Activated T-helper 2 cell treated with anti-CD3 and anti-CD28 coated beads, Interferon-gamma antibody, Interleukin-2, Interleukin-4, amounts not matched to agents 10 μg/mL and 5 μg/mL and 100 μg/mL, durations not matched to agents 14 hours and 24 hours and 36 hours (primary cell): ENCODE measurements around the gene SPNS1. TPM values are rescaled to one million over a fixed set of nuclear protein-coding genes. Genes with fewer than 3 reads are reported as not detected.
"Not testable (repeated sequence)": the region's sequence is repeated elsewhere in the genome, so short reads cannot be mapped to it uniquely, and the experiment has no call there.

Source experiments
- DNase-seq: peaks from one replicate; pipeline ENCODE4 v3.0.0; 2021; ENCODE audit warnings: low spot score
- H3K27ac Mint-ChIP-seq: one replicate; pipeline ENCODE4 v1.8.0; 2021; ENCODE audit warnings: mixed read lengths
- H3K27me3 Mint-ChIP-seq: one replicate; pipeline ENCODE4 v1.8.0; 2021; ENCODE audit warnings: low read depth, mixed read lengths
- H3K36me3 Mint-ChIP-seq: one replicate; pipeline ENCODE4 v1.8.0; 2021; ENCODE audit warnings: low read depth, mixed read lengths
- H3K4me1 Mint-ChIP-seq: one replicate; pipeline ENCODE4 v1.8.0; 2021; ENCODE audit warnings: low read depth, mixed read lengths
- H3K4me3 Mint-ChIP-seq: one replicate; pipeline ENCODE4 v1.8.0; 2021; ENCODE audit warnings: low read depth, mild to moderate bottlenecking, moderate library complexity, mixed read lengths
- H3K9me3 Mint-ChIP-seq: one replicate; pipeline ENCODE4 v1.8.0; 2021; ENCODE audit warnings: mixed read lengths
- intact Hi-C: fragments of 100-400 bp; cut with micrococcal nuclease; formaldehyde crosslinking; loops from one replicate; pipeline ENCODE4 v1.15.1; 2023
- total RNA-seq: library from RNA; stranded (reverse); gene quantifications from 2 replicates; pipeline ENCODE4 v1.2.3, GENCODE V29; 2022

The SPNS1 gene, protein sequence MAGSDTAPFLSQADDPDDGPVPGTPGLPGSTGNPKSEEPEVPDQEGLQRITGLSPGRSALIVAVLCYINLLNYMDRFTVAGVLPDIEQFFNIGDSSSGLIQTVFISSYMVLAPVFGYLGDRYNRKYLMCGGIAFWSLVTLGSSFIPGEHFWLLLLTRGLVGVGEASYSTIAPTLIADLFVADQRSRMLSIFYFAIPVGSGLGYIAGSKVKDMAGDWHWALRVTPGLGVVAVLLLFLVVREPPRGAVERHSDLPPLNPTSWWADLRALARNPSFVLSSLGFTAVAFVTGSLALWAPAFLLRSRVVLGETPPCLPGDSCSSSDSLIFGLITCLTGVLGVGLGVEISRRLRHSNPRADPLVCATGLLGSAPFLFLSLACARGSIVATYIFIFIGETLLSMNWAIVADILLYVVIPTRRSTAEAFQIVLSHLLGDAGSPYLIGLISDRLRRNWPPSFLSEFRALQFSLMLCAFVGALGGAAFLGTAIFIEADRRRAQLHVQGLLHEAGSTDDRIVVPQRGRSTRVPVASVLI
- total RNA-seq: 22.0 and 25.8 TPM in 2 replicates

DNA sequence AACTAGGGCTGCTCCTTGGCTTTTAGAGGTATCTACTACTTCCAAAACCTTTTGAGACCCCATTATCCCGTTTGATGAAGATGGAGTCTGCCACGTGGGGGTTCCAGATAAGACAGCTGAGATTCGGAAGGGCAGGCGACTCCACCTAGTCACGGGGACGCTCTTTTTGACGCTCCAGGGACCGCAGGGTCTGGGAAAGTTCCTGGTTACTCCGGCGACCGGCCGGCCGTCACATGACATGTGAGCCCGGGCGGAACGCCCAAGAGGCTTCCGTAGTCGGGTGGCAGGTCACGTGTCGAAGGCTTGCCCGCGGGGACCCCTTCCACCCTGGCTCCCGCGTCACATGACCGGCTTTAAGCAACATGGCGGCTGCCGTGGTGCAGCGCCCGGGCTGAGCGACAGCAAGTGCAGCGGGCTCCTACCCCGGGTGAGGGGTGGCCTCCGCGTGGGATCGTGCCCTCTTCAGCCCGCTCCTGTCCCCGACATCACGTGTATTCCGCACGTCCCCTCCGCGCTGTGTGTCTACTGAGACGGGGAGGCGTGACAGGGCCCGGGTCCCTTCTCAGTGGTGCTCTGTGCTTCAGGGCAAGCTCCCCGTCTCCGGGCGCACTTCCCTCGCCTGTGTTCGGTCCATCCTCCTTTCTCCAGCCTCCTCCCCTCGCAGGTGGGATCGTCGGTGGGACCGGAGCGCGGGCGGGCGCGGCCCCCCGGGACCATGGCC, at the start of gene SPNS1:
TSS of gene SPNS1 (plus strand) at position 342 of the 721 bp plus-strand sequence. CDS start at position 716, 374 bp downstream.
- H3K4me3 Mint-ChIP-seq: peak within 1 kb of the TSS; percentile 97
- no peaks in the 10 kb centered on the region for H3K27me3 Mint-ChIP-seq
- peak within 1 kb of the TSS; percentile 95 for H3K27ac Mint-ChIP-seq
- no peaks in the 10 kb centered on the region for H3K9me3 Mint-ChIP-seq
- intact Hi-C loops: loop anchor here (2.0 to 5.0 kb wide), 3 partner anchors 24 to 54 kb away; partner anchors contain the start of gene NFATC2IP
- H3K4me1 Mint-ChIP-seq: peaks cover 18% of the 10 kb centered on the region
- H3K36me3 Mint-ChIP-seq: peaks cover 8% of the 10 kb centered on the region
- DNase-seq: peak; percentile 92

DNA sequence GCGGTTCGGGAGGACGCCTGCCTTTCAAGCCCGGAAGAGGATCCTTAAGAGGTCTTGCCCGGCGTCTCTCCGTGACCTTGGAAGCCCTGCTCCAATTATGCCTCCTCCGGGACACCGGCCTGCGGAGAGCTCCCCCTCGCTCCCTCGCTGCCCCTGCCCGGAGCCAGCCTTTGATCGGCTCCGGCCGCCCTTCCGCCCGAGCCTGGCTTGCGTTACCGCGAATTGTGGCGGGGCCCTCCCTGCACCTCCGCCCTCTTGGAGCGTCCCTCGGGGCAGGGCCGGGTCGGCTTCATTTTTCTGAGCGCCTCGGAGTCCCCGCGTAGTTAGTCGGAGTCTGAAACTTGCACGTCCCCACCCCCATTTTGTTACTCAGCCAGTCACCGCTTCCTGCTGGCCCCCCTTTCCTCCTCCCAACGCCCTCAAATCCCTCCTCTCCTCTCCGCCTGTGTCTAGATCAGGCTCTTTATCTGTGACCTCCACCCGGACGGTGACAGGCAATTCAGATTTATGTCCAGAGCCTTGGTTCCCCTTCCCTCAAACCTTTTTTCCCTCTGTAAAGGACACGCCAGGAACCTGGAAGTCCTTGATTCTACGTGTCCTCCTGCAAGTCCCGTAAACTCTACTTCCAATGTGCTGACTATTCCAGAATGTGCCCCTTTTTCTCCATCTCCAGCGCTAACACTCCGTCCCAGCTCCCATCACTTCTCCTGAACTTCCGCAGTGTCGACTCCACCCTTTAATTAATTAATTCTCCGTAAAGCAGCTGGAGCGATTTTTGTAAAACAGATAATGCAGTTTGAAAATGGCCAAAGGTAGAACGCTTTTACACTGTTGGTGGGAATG, 49.0 kb upstream of the SPNS1 start:
- no peaks in the 10 kb centered on the region for H3K9me3 Mint-ChIP-seq
- no peaks in the 10 kb centered on the region for H3K27me3 Mint-ChIP-seq
- intact Hi-C loops: loop anchor here (2.0 to 5.0 kb wide), 2 partner anchors 25 to 78 kb away; partner anchors contain the start of genes NFATC2IP and TUFM
- peak overlapping the region; percentile 99 for H3K27ac Mint-ChIP-seq
- H3K4me1 Mint-ChIP-seq: peaks cover 13% of the 10 kb centered on the region
- H3K4me3 Mint-ChIP-seq: peak overlapping the region; percentile 95
- peaks cover 12% of the 10 kb centered on the region for H3K36me3 Mint-ChIP-seq
- peak; percentile 83 for DNase-seq

DNA sequence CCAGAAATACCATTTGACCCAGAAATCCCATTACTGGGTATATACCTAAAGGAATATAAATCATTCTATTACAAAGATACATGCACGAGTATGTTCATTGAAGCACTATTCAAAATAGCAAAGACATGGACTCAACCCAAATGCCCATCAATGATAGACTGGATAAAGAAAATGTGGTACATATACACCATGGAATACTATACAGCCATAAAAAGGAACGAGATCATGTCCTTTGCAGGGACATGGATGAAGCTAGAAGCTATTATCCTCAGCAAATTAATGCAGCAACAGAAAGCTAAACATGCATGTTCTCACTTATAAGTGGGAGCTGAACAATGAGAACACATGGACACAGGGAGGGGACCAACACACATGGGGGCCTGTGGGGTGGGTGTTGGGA, 48.3 kb upstream of the SPNS1 start:
- H3K27me3 Mint-ChIP-seq, H3K36me3 Mint-ChIP-seq, H3K9me3 Mint-ChIP-seq, DNase-seq: not testable (repeated sequence)
- H3K27ac Mint-ChIP-seq: peak overlapping the region; percentile 99
- peaks cover 17% of the 10 kb centered on the region for H3K4me1 Mint-ChIP-seq
- intact Hi-C loops: loop anchor here (5.0 kb wide), 1 partner anchor 79 kb away; the partner anchor contains the start of gene TUFM
- peak overlapping the region; percentile 95 for H3K4me3 Mint-ChIP-seq

DNA sequence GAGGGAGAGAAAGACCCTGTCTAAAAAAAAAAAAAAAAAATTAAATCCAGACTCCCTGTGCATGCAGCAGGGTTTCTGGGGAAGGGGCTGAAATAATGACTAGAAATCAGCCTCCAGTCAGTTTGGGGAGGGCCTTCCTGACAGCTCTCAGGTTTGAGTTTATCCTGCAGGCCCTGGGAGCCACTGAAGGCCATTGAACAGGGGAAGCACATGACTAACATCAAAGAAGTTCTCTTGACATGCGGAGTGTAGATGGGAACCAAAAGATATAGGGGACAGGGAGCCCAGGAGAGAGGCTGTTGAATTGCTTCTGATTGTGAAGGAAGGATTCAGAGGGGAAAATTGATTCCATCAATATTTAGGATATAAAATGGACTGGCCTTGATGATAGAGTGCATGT, 46.8 kb upstream of the SPNS1 start:
- Mint-ChIP-seq H3K9me3 (no peaks in the 10 kb centered on the region), H3K36me3 (peaks cover 7% of the 10 kb centered on the region), H3K4me3 (no peak overlapping the region), H3K27ac (no peak overlapping the region), H3K27me3 (no peaks in the 10 kb centered on the region), H3K4me1 (peaks cover 17% of the 10 kb centered on the region)
- intact Hi-C loops: loop anchor here (5.0 kb wide), 1 partner anchor 81 kb away; the partner anchor contains the start of gene TUFM
- DNase-seq: no peak

DNA sequence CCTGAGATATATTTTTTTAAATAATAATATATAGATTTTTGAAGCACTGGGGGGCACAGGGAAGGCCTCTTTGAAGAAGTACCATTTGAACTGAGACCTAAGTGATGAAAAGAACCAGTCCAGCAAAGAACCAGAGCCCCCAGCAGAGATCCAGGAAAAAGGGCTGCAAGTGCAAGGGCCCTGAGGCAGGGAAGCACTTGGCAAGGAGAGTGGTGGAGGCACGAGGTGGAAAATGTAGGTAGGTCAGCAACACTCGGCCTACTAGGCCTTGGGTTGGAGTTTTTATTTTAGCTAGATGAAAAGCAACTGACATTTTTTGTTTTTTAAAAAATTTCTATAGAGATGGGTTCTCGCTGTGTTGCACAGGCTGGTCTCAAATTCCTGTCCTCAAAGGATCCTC, 44.4 kb upstream of the SPNS1 start:
- H3K27ac Mint-ChIP-seq: no peak overlapping the region
- intact Hi-C loops: no loop called here
- H3K9me3 Mint-ChIP-seq: no peaks in the 10 kb centered on the region
- no peak for DNase-seq
- no peaks in the 10 kb centered on the region for H3K27me3 Mint-ChIP-seq
- no peak overlapping the region for H3K4me3 Mint-ChIP-seq
- peaks cover 11% of the 10 kb centered on the region for H3K4me1 Mint-ChIP-seq
- H3K36me3 Mint-ChIP-seq: no peaks in the 10 kb centered on the region

DNA sequence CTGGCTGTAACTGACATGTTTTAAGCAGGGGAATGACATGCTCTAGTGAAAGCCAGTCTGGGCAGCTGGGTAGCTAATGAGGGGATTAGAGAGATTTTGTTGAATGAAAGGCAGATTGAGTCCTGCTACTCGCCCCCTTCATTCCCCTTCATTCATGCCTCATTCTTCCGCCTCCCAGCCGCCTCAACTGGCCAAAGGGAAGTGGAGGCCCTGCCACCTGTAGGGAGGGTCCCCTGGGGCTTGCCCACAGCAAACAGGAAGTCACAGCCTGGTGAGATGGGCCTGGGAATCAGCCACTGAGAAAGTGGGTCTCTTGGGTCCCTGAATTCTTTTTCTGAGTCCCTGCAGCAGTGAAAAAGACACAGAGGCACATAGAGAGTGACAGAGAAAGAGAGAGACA, 43.9 kb upstream of the SPNS1 start:
- no peaks in the 10 kb centered on the region for H3K36me3 Mint-ChIP-seq
- DNase-seq: no peak
- no peaks in the 10 kb centered on the region for H3K9me3 Mint-ChIP-seq
- H3K27ac Mint-ChIP-seq: no peak overlapping the region
- no peaks in the 10 kb centered on the region for H3K27me3 Mint-ChIP-seq
- no peak overlapping the region for H3K4me3 Mint-ChIP-seq
- intact Hi-C loops: no loop called here
- peaks cover 14% of the 10 kb centered on the region for H3K4me1 Mint-ChIP-seq

DNA sequence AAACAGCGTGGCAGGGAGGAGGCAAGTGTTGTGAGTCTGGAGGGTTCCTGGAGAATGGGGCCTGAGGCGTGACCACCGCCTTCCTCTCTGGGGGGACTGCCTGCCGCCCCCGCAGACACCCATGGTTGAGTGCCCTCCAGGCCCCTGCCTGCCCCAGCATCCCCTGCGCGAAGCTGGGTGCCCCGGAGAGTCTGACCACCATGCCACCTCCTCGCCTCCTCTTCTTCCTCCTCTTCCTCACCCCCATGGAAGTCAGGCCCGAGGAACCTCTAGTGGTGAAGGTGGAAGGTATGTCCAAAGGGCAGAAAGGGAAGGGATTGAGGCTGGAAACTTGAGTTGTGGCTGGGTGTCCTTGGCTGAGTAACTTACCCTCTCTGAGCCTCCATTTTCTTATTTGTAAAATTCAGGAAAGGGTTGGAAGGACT, 42.8 kb upstream of the SPNS1 start, which contains the start of gene CD19:
TSS of gene CD19 (plus strand) at position 171 of the 425 bp plus-strand sequence. CDS start at position 201, 30 bp downstream.
- DNase-seq: no peak
- Mint-ChIP-seq H3K9me3 (no peaks in the 10 kb centered on the region), H3K4me1 (peaks cover 18% of the 10 kb centered on the region), H3K27ac (no peak within 1 kb of the TSS), H3K27me3 (no peaks in the 10 kb centered on the region), H3K36me3 (no peaks in the 10 kb centered on the region), H3K4me3 (no peak within 1 kb of the TSS)
- intact Hi-C loops: no loop called here

DNA sequence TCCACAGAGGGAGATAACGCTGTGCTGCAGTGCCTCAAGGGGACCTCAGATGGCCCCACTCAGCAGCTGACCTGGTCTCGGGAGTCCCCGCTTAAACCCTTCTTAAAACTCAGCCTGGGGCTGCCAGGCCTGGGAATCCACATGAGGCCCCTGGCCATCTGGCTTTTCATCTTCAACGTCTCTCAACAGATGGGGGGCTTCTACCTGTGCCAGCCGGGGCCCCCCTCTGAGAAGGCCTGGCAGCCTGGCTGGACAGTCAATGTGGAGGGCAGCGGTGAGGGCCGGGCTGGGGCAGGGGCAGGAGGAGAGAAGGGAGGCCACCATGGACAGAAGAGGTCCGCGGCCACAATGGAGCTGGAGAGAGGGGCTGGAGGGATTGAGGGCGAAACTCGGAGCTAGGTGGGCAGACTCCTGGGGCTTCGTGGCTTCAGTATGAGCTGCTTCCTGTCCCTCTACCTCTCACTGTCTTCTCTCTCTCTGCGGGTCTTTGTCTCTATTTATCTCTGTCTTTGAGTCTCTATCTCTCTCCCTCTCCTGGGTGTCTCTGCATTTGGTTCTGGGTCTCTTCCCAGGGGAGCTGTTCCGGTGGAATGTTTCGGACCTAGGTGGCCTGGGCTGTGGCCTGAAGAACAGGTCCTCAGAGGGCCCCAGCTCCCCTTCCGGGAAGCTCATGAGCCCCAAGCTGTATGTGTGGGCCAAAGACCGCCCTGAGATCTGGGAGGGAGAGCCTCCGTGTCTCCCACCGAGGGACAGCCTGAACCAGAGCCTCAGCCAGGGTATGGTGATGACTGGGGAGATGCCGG, 42.0 kb upstream of the SPNS1 start:
- Mint-ChIP-seq H3K27ac (no peak overlapping the region), H3K4me3 (no peak overlapping the region), H3K36me3 (no peaks in the 10 kb centered on the region), H3K4me1 (peaks cover 18% of the 10 kb centered on the region), H3K27me3 (no peaks in the 10 kb centered on the region), H3K9me3 (no peaks in the 10 kb centered on the region)
- DNase-seq: no peak
- intact Hi-C loops: no loop called here

DNA sequence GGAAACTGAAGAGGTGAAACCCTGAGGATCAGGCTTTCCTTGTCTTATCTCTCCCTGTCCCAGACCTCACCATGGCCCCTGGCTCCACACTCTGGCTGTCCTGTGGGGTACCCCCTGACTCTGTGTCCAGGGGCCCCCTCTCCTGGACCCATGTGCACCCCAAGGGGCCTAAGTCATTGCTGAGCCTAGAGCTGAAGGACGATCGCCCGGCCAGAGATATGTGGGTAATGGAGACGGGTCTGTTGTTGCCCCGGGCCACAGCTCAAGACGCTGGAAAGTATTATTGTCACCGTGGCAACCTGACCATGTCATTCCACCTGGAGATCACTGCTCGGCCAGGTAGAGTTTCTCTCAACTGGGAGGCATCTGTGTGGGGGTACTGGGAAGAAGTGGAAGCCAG, 41.4 kb upstream of the SPNS1 start:
- no peak overlapping the region for H3K27ac Mint-ChIP-seq
- peaks cover 18% of the 10 kb centered on the region for H3K4me1 Mint-ChIP-seq

DNA sequence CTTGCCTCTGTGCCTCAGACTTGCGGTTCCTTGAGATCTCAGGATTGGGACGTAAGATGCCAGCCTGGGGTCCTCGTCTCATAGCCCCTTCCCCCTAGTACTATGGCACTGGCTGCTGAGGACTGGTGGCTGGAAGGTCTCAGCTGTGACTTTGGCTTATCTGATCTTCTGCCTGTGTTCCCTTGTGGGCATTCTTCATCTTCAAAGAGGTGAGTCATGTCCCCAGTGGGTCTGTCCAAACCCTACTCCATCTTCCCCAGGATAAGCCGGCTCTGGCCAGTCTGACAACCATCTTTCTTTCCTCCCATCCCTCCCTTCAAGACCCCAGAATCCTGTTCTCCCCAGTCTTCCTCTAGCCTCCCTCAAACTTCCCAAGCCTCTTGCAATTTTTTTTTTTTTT, 39.2 kb upstream of the SPNS1 start:
- H3K4me1 Mint-ChIP-seq: peaks cover 18% of the 10 kb centered on the region
- no peak overlapping the region for H3K4me3 Mint-ChIP-seq
- no peaks in the 10 kb centered on the region for H3K27me3 Mint-ChIP-seq
- H3K9me3 Mint-ChIP-seq: no peaks in the 10 kb centered on the region
- H3K36me3 Mint-ChIP-seq: no peaks in the 10 kb centered on the region
- DNase-seq: no peak
- intact Hi-C loops: no loop called here
- no peak overlapping the region for H3K27ac Mint-ChIP-seq

More for the DNA sequence above, 41.4 kb upstream of the SPNS1 start:
- H3K4me3 Mint-ChIP-seq: no peak overlapping the region
- H3K27me3 Mint-ChIP-seq: no peaks in the 10 kb centered on the region
- intact Hi-C loops: no loop called here
- no peaks in the 10 kb centered on the region for H3K36me3 Mint-ChIP-seq
- no peaks in the 10 kb centered on the region for H3K9me3 Mint-ChIP-seq
- no peak for DNase-seq

DNA sequence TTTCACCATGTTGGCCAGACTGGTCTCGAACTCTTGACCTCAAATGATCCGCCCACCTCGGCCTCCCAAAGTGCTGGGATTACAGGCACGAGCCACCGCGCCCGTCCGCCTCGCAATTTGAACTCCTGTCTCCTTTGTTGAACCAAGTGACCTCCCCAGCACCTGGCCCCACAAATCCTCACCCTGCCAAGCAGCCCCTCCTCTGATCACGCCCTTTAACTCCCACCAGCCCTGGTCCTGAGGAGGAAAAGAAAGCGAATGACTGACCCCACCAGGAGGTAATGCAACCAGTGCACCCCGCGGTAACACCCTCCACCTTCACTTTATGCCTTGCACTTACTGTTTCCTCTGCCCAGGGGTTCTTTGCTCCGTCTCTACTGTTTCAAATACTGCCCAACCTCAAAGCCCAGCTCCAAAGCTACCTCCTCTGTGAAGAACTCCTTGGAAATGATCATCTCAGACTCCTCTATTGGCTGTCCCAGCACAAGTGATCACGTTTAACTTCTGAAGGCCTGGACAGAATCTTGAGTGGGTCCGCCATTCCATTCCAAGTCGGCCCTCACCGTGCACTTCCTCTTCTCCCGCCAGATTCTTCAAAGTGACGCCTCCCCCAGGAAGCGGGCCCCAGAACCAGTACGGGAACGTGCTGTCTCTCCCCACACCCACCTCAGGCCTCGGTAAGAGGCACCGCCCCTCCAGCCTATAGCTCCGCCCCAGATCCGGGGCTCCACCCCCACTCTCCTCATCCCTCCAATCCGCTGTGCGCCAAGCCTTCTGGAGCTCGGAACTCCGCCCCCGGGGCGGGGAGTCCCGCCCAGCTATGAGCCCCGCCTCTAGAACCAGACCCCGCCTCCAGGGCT, 38.4 kb upstream of the SPNS1 start:
- H3K9me3 Mint-ChIP-seq: no peaks in the 10 kb centered on the region
- peaks cover 11% of the 10 kb centered on the region for H3K4me1 Mint-ChIP-seq
- H3K4me3 Mint-ChIP-seq: peak overlapping the region; percentile 72
- DNase-seq: peak; percentile 87
- no peaks in the 10 kb centered on the region for H3K36me3 Mint-ChIP-seq
- peak overlapping the region; percentile 10 for H3K27ac Mint-ChIP-seq
- no peaks in the 10 kb centered on the region for H3K27me3 Mint-ChIP-seq
- intact Hi-C loops: no loop called here
